PC-3 (cell line): ENCODE results near the gene RNF121. TPM values are rescaled to one million over a fixed set of nuclear protein-coding genes. Genes with fewer than 3 reads are reported as not detected.

ENCODE experiments used
- ATAC-seq: fragments of 200-7000 bp; cut with Tn5 transposase; 2 replicates; pipeline ENCODE4 v1.9.1; 2020; ENCODE audit warnings: mild to moderate bottlenecking, moderate library complexity
- BruUV-seq: library from RNA; stranded (reverse); fragments of 400-500 nt; replicated peaks from 2 replicates; lab custom pipeline; 2021; lab: Mats Ljungman, UMichigan
- CTCF ChIA-PET: fragments of 300-600 bp; sonication (Branson Sonifier 250); formaldehyde crosslinking; loops from one replicate; lab custom pipeline; 2022; ENCODE audit warnings: antibody characterized with exemption; lab: Charles Lee
- POLR2A ChIA-PET: fragments of 300-600 bp; sonication (Branson Sonifier 250); formaldehyde crosslinking; loops from one replicate; lab custom pipeline; 2022; ENCODE audit warnings: antibody characterized with exemption; ENCODE audit not compliant: unreplicated experiment; lab: Charles Lee
- DNase-seq: peaks from one replicate; pipeline ENCODE4 v3.0.0-alpha.2; 2015
- H2AFZ ChIP-seq: fragments of 300-600 bp; sonication (generic); 2 replicates; pipeline ENCODE4 v1.6.0; 2016; ENCODE audit warnings: antibody characterized with exemption, low read length
- H3F3A ChIP-seq: fragments of 300-600 bp; sonication (generic); one replicate; pipeline ENCODE4 v1.6.0; 2017; ENCODE audit warnings: antibody characterized with exemption, low read length, control low read depth, mild to moderate bottlenecking; ENCODE audit not compliant: unreplicated experiment
- H3K27ac ChIP-seq: fragments of 300-600 bp; sonication (generic); 2 replicates; pipeline ENCODE4 v1.5.1; 2016; ENCODE audit warnings: mild to moderate bottlenecking, low read length
- H3K27me3 ChIP-seq: fragments of 300-600 bp; sonication (generic); 2 replicates; pipeline ENCODE4 v1.6.1; 2016; ENCODE audit warnings: low read length, mixed read lengths
- H3K36me3 ChIP-seq: fragments of 300-600 bp; sonication (generic); 2 replicates; pipeline ENCODE4 v1.6.1; 2016; ENCODE audit warnings: low read depth, mixed run types, low read length, mixed read lengths
- H3K4me1 ChIP-seq: fragments of 300-600 bp; sonication (generic); 2 replicates; pipeline ENCODE4 v1.5.1; 2016; ENCODE audit warnings: low read length; ENCODE audit not compliant: insufficient read depth
- H3K4me2 ChIP-seq: fragments of 300-600 bp; sonication (generic); 2 replicates; pipeline ENCODE4 v1.6.0; 2016; ENCODE audit warnings: low read length
- H3K4me3 ChIP-seq: fragments of 300-600 bp; sonication (generic); 2 replicates; pipeline ENCODE4 v1.5.1; 2016; ENCODE audit warnings: mild to moderate bottlenecking, low read length, mixed read lengths
- H3K79me2 ChIP-seq: fragments of 300-600 bp; sonication (generic); 2 replicates; pipeline ENCODE4 v1.6.1; 2017; ENCODE audit warnings: low read length, mixed read lengths
- H3K9ac ChIP-seq: fragments of 300-600 bp; sonication (generic); 2 replicates; pipeline ENCODE4 v1.6.0; 2016; ENCODE audit warnings: mild to moderate bottlenecking, low read length
- H3K9me2 ChIP-seq: fragments of 300-600 bp; sonication (generic); replicated peaks from 2 replicates; pipeline ENCODE4 v1.6.1; 2016; ENCODE audit warnings: mixed run types, low read length, mixed read lengths
- H3K9me3 ChIP-seq: fragments of 300-600 bp; sonication (generic); 2 replicates; pipeline ENCODE4 v1.6.1; 2016; ENCODE audit warnings: low read length, mixed read lengths
- H4K20me1 ChIP-seq: fragments of 300-600 bp; sonication (generic); 2 replicates; pipeline ENCODE4 v1.6.1; 2016; ENCODE audit warnings: low read length, mixed read lengths
- CTCF ChIP-seq: fragments of 300-600 bp; sonication (generic); conservative IDR thresholded peaks from 2 replicates; pipeline ENCODE4 v1.5.1; 2017; ENCODE audit warnings: antibody characterized with exemption, low read depth, mild to moderate bottlenecking, low read length
- EZH2 ChIP-seq: fragments of 300-600 bp; sonication (generic); IDR thresholded peaks from one replicate; pipeline ENCODE4 v1.6.1; 2017; ENCODE audit warnings: antibody characterized with exemption, mild to moderate bottlenecking, low read length; ENCODE audit not compliant: unreplicated experiment
- EZH2phosphoT487 ChIP-seq: fragments of 300-600 bp; sonication (generic); IDR thresholded peaks from 2 replicates; pipeline ENCODE4 v1.6.1; 2018; ENCODE audit warnings: mild to moderate bottlenecking, antibody characterized with exemption, low read length, borderline replicate concordance
- intact Hi-C: fragments of 100-400 bp; cut with micrococcal nuclease; formaldehyde crosslinking; loops from 2 replicates; pipeline ENCODE4 v1.9.0; 2023
- total RNA-seq: library from RNA; depleted of rRNA; stranded (reverse); fragments of >200 nt; gene quantifications from 2 replicates; pipeline ENCODE4 v1.2.3, GENCODE V29; 2014

Gene RNF121
- total RNA-seq, 1 experiment from 2014 or later: 40.2 TPM

- peak; percentile 89 for TF ChIP-seq CTCF
- TF ChIP-seq EZH2: no peak
- TF ChIP-seq EZH2phosphoT487: no peak
- Histone ChIP-seq H3K9ac (no peak overlapping the region), H3K4me2 (no peak overlapping the region), H3K36me3 (peaks cover 14% of the 10 kb centered on the region; the same call in 1 of the 2 replicates), H3K4me3 (no peak overlapping the region), H4K20me1 (no peaks in the 10 kb centered on the region), H3K9me3 (no peaks in the 10 kb centered on the region), H3F3A (no peaks in the 10 kb centered on the region), H2AFZ (no peak overlapping the region), H3K27me3 (no peaks in the 10 kb centered on the region), H3K9me2 (no peaks in the 10 kb centered on the region), H3K4me1 (no peaks in the 10 kb centered on the region), H3K79me2 (no peaks in the 10 kb centered on the region), H3K27ac (no peak overlapping the region)
- ChIA-PET POLR2A (no interaction called here), CTCF (no interaction called here)
- peak; percentile 79 for ATAC-seq
- intact Hi-C loops: no loop called here
- BruUV-seq: no TSS peak
- peak; percentile 81 for DNase-seq
Observed at GRCh38 chr11:71977743-71978418, 49.0 kb downstream of the RNF121 start.

GRCh38 chr11:71979094-71979493 lies 50.2 kb downstream of the RNF121 start:
- no peak overlapping the region for H3K4me2 ChIP-seq
- DNase-seq (no peak), ATAC-seq (no peak)
- no peak overlapping the region for H3K9ac ChIP-seq
- no peaks in the 10 kb centered on the region for H3K27me3 ChIP-seq
- intact Hi-C loops: no loop called here
- no peak overlapping the region for H3K27ac ChIP-seq
- CTCF ChIA-PET: interaction anchor here (0.6 kb wide), 1 partner anchor 46 kb away, joined by 3 read pairs; no protein-coding TSS in a partner anchor
- no peaks in the 10 kb centered on the region for H3F3A ChIP-seq
- no peaks in the 10 kb centered on the region for H3K9me3 ChIP-seq
- H4K20me1 ChIP-seq: no peaks in the 10 kb centered on the region
- POLR2A ChIA-PET: no interaction called here
- H3K36me3 ChIP-seq: peaks cover 24% of the 10 kb centered on the region
- H3K9me2 ChIP-seq: no peaks in the 10 kb centered on the region
- H3K4me3 ChIP-seq: no peak overlapping the region
- no TSS peak for BruUV-seq
- no peak overlapping the region for H2AFZ ChIP-seq
- no peaks in the 10 kb centered on the region for H3K4me1 ChIP-seq
- TF ChIP-seq CTCF (no peak), EZH2phosphoT487 (no peak), EZH2 (no peak)
- no peaks in the 10 kb centered on the region for H3K79me2 ChIP-seq

- Histone ChIP-seq H2AFZ (no peak overlapping the region), H3K4me3 (no peak overlapping the region), H3K9me3 (no peaks in the 10 kb centered on the region), H3K4me1 (no peaks in the 10 kb centered on the region), H3K9me2 (no peaks in the 10 kb centered on the region), H3K27ac (no peak overlapping the region), H3K9ac (no peak overlapping the region), H3K36me3 (peaks cover 24% of the 10 kb centered on the region), H3K4me2 (no peak overlapping the region), H4K20me1 (no peaks in the 10 kb centered on the region), H3F3A (no peaks in the 10 kb centered on the region), H3K79me2 (no peaks in the 10 kb centered on the region), H3K27me3 (no peaks in the 10 kb centered on the region)
- TF ChIP-seq EZH2: no peak
- ChIA-PET POLR2A (no interaction called here), CTCF (no interaction called here)
- BruUV-seq: no TSS peak
- ATAC-seq: no peak
- intact Hi-C loops: loop anchor here (5.0 kb wide), 1 partner anchor 163 kb away; no protein-coding TSS in a partner anchor
- no peak for DNase-seq
Observed at GRCh38 chr11:71979602-71980001, 50.8 kb downstream of the RNF121 start.
